H9 (cell line): ENCODE data around the gene EEF1G. TPM values are rescaled to one million over a fixed set of nuclear protein-coding genes. Genes with fewer than 3 reads are reported as not detected.

Experiments used
- DNase-seq: peaks from one replicate; pipeline ENCODE4 v3.0.0-alpha.2; 2017
- H2AFZ ChIP-seq: one replicate; pipeline ENCODE4 v1.6.1; 2013; ENCODE audit warnings: mild to moderate bottlenecking, low read length, control low read depth, moderate library complexity
- H2AK5ac ChIP-seq: 2 replicates; pipeline ENCODE4 v1.6.1; 2013; ENCODE audit warnings: low read length, control low read depth, mixed read lengths; ENCODE audit not compliant: insufficient read length
- H2BK120ac ChIP-seq: one replicate; pipeline ENCODE4 v1.6.1; 2013; ENCODE audit warnings: low read depth, mild to moderate bottlenecking, low read length, control low read depth, inconsistent platforms; ENCODE audit not compliant: poor library complexity, severe bottlenecking
- H2BK12ac ChIP-seq: 2 replicates; pipeline ENCODE4 v1.6.1; 2013; ENCODE audit warnings: low read length, control low read depth, mixed read lengths, low read depth; ENCODE audit not compliant: insufficient read length
- H2BK15ac ChIP-seq: 2 replicates; pipeline ENCODE4 v1.6.1; 2013; ENCODE audit warnings: low read depth, low read length, control low read depth
- H2BK20ac ChIP-seq: one replicate; pipeline ENCODE4 v1.6.1; 2013; ENCODE audit warnings: low read depth, mild to moderate bottlenecking, low read length, control low read depth, inconsistent platforms; ENCODE audit not compliant: poor library complexity, severe bottlenecking
- H2BK5ac ChIP-seq: 2 replicates; pipeline ENCODE4 v1.6.1; 2013; ENCODE audit warnings: low read length, control low read depth, mixed read lengths; ENCODE audit not compliant: insufficient read length
- H3K14ac ChIP-seq: 2 replicates; pipeline ENCODE4 v1.6.1; 2013; ENCODE audit warnings: low read length, control low read depth; ENCODE audit not compliant: insufficient read depth
- H3K18ac ChIP-seq: 2 replicates; pipeline ENCODE4 v1.6.1; 2013; ENCODE audit warnings: low read depth, mild to moderate bottlenecking, mixed read lengths, low read length, control low read depth; ENCODE audit not compliant: insufficient read length
- H3K23ac ChIP-seq: 2 replicates; pipeline ENCODE4 v1.6.1; 2013; ENCODE audit warnings: low read length, control low read depth, mixed read lengths, low read depth; ENCODE audit not compliant: insufficient read length
- H3K23me2 ChIP-seq: 2 replicates; pipeline ENCODE4 v1.6.1; 2013; ENCODE audit warnings: low read depth, mild to moderate bottlenecking, mixed read lengths, low read length, control low read depth; ENCODE audit not compliant: insufficient read length, poor library complexity, severe bottlenecking
- H3K27ac ChIP-seq: 2 replicates; pipeline ENCODE4 v1.5.1; 2013; ENCODE audit warnings: low read length, control low read depth, mixed read lengths, low read depth; ENCODE audit not compliant: insufficient read length
- H3K27me3 ChIP-seq: 2 replicates; pipeline ENCODE4 v1.6.1; 2013; ENCODE audit warnings: low read length, control low read depth, inconsistent platforms; ENCODE audit not compliant: insufficient read depth
- H3K4ac ChIP-seq: 2 replicates; pipeline ENCODE4 v1.6.1; 2013; ENCODE audit warnings: low read depth, mild to moderate bottlenecking, control low read depth, inconsistent platforms, low read length, moderate library complexity
- H3K4me1 ChIP-seq: 2 replicates; pipeline ENCODE4 v1.6.1; 2013; ENCODE audit warnings: low read length, control low read depth, inconsistent platforms; ENCODE audit not compliant: insufficient read depth
- H3K4me2 ChIP-seq: 2 replicates; pipeline ENCODE4 v1.6.1; 2013; ENCODE audit warnings: low read length, control low read depth, mixed read lengths; ENCODE audit not compliant: insufficient read length, insufficient read depth
- H3K56ac ChIP-seq: 2 replicates; pipeline ENCODE4 v1.6.1; 2013; ENCODE audit warnings: low read depth, mild to moderate bottlenecking, mixed read lengths, low read length, control low read depth; ENCODE audit not compliant: insufficient read length
- H3K79me1 ChIP-seq: 2 replicates; pipeline ENCODE4 v1.6.1; 2013; ENCODE audit warnings: low read depth, mild to moderate bottlenecking, moderate library complexity, low read length, control low read depth, inconsistent platforms; ENCODE audit not compliant: insufficient read depth, poor library complexity, severe bottlenecking
- H3K79me2 ChIP-seq: 2 replicates; pipeline ENCODE4 v1.6.1; 2013; ENCODE audit warnings: low read length, control low read depth, inconsistent platforms; ENCODE audit not compliant: insufficient read depth
- H3K9ac ChIP-seq: 2 replicates; pipeline ENCODE4 v1.6.1; 2013; ENCODE audit warnings: low read length, control low read depth, mixed read lengths; ENCODE audit not compliant: insufficient read length; ENCODE audit errors: extremely low read depth
- H3K9me3 ChIP-seq: one replicate; pipeline ENCODE4 v1.6.1; 2013; ENCODE audit warnings: low read depth, low read length, inconsistent platforms; ENCODE audit not compliant: control insufficient read depth
- H3T11ph ChIP-seq: one replicate; pipeline ENCODE4 v1.6.1; 2013; ENCODE audit warnings: mild to moderate bottlenecking, low read length, control low read depth, inconsistent platforms
- H4K20me1 ChIP-seq: one replicate; pipeline ENCODE4 v1.6.1; 2013; ENCODE audit not compliant: control insufficient read depth, insufficient read length, insufficient read depth
- H4K5ac ChIP-seq: 2 replicates; pipeline ENCODE4 v1.6.1; 2013; ENCODE audit warnings: low read depth, mild to moderate bottlenecking, mixed read lengths, low read length, control low read depth; ENCODE audit not compliant: insufficient read length
- H4K8ac ChIP-seq: replicated peaks from 2 replicates; pipeline ENCODE4 v1.6.1; 2013; ENCODE audit warnings: low read length, control low read depth, mixed read lengths, low read depth; ENCODE audit not compliant: insufficient read length
- H4K91ac ChIP-seq: 2 replicates; pipeline ENCODE4 v1.6.1; 2013; ENCODE audit warnings: low read depth, mild to moderate bottlenecking, moderate library complexity, mixed read lengths, low read length, control low read depth; ENCODE audit not compliant: insufficient read length
- H3K27ac Mint-ChIP-seq, 3 experiments: 2 replicates in 2 of 3; 3 replicates in 1 of 3; pipeline ENCODE4 v1.8.0; 2020 to 2021; ENCODE audit warnings: mixed read lengths in 3 of 3, mild to moderate bottlenecking in 1 of 3, moderate library complexity in 1 of 3
- H3K27me3 Mint-ChIP-seq: 2 replicates; pipeline ENCODE4 v1.8.0; 2021; ENCODE audit warnings: low read depth, mild to moderate bottlenecking, moderate library complexity, mixed read lengths
- H3K36me3 Mint-ChIP-seq, 3 experiments: 2 replicates in 2 of 3; 3 replicates in 1 of 3; pipeline ENCODE4 v1.8.0; 2020 to 2021; ENCODE audit warnings: low read depth in 3 of 3, mixed read lengths in 3 of 3; ENCODE audit not compliant: insufficient read depth in 1 of 3
- H3K4me1 Mint-ChIP-seq, 2 experiments: 2 replicates each; pipeline ENCODE4 v1.8.0; 2020; ENCODE audit warnings: mixed read lengths in 2 of 2
- H3K4me3 Mint-ChIP-seq, 2 experiments: 2 replicates in 1 of 2; 3 replicates in 1 of 2; pipeline ENCODE4 v1.8.0; 2020 to 2021; ENCODE audit warnings: mild to moderate bottlenecking in 2 of 2, mixed read lengths in 2 of 2, moderate library complexity in 1 of 2
- H3K9me3 Mint-ChIP-seq, 2 experiments: 2 replicates in 1 of 2; 3 replicates in 1 of 2; pipeline ENCODE4 v1.8.0; 2020; ENCODE audit warnings: mild to moderate bottlenecking in 2 of 2, mixed read lengths in 2 of 2, moderate library complexity in 1 of 2
- WGBS: extraction: QIAGEN DNeasy Blood & Tissue Kit; methylation state at CpG from one replicate; pipeline ENCODE4 v1.1.7; 2013; ENCODE audit warnings: missing lambda C conversion rate, low lambda C conversion rate, mixed read lengths; ENCODE audit not compliant: insufficient read length; ENCODE audit errors: extremely low coverage; 5-methylcytosine and 5-hydroxymethylcytosine counted together
- total RNA-seq: library from RNA; stranded (reverse); gene quantifications from 2 replicates; pipeline ENCODE4 v1.2.1, GENCODE V29; 2021
- TF ChIP-seq, protein P1 (sequence below): fragments of 200-600 bp; sonication (generic); conservative IDR thresholded peaks from 3 replicates; pipeline ENCODE4 v1.8.0; 2021; ENCODE audit warnings: antibody characterized with exemption, mild to moderate bottlenecking

Gene EEF1G
- total RNA-seq, 1 experiment from 2014 or later = 1,790 TPM

DNA sequence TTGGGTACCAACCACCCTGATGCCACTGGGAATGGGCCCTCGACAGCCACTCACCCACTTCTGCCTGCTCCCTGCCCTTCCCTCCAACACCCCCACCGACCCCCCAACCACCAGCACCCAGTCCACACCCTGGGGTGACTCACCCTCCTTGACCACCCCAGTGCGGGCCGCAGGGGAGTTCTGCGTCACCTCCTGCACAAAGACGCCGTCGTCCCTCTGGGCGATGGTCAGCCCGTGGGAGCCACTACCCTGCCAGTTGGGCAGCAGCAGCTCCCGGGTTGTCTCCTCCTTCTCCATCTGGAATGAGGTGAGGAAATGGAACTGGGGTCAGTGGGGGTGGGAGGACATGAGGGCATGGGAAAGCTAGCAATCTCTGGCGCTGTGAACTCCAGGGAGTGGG, 37.9 kb downstream of the EEF1G start:
- Histone ChIP-seq H2AFZ (no peak overlapping the region), H3T11ph (no peak overlapping the region), H4K91ac (no peak overlapping the region), H3K14ac (no peak overlapping the region), H3K4me2 (no peak overlapping the region), H2AK5ac (no peak overlapping the region), H4K5ac (no peak overlapping the region), H3K56ac (no peak overlapping the region), H2BK120ac (no peak overlapping the region), H4K8ac (no peak overlapping the region), H3K23ac (no peak overlapping the region), H3K18ac (no peak overlapping the region), H3K9ac (no peak overlapping the region), H2BK12ac (no peak overlapping the region), H3K23me2 (no peaks in the 10 kb centered on the region), H3K4ac (no peak overlapping the region), H2BK15ac (no peak overlapping the region), H3K9me3 (no peaks in the 10 kb centered on the region), H3K4me1 (no peaks in the 10 kb centered on the region; the same call in 1 of the 2 replicates), H2BK20ac (no peak overlapping the region), H3K27ac (no peak overlapping the region), H2BK5ac (no peak overlapping the region), H3K79me1 (no peaks in the 10 kb centered on the region), H3K79me2 (no peaks in the 10 kb centered on the region), H4K20me1 (no peaks in the 10 kb centered on the region), H3K27me3 (no peaks in the 10 kb centered on the region)
- Mint-ChIP-seq H3K36me3 (peaks cover 2 to 40% (median 31%) of the 10 kb centered on the region in 3 experiments; a peak in 5 of 7 replicates), H3K9me3 (peaks cover 0 to 6% of the 10 kb centered on the region in 2 experiments; a peak in 1 of 5 replicates), H3K27me3 (peaks cover 2% of the 10 kb centered on the region; the same call in 1 of the 2 replicates), H3K27ac (no peak overlapping the region), H3K4me3 (no peak overlapping the region), H3K4me1 (peaks cover 10 to 15% of the 10 kb centered on the region in 2 experiments)
- no CpG with 5 or more reads among the region's 12 CpGs for WGBS
- TF ChIP-seq, protein P1, sequence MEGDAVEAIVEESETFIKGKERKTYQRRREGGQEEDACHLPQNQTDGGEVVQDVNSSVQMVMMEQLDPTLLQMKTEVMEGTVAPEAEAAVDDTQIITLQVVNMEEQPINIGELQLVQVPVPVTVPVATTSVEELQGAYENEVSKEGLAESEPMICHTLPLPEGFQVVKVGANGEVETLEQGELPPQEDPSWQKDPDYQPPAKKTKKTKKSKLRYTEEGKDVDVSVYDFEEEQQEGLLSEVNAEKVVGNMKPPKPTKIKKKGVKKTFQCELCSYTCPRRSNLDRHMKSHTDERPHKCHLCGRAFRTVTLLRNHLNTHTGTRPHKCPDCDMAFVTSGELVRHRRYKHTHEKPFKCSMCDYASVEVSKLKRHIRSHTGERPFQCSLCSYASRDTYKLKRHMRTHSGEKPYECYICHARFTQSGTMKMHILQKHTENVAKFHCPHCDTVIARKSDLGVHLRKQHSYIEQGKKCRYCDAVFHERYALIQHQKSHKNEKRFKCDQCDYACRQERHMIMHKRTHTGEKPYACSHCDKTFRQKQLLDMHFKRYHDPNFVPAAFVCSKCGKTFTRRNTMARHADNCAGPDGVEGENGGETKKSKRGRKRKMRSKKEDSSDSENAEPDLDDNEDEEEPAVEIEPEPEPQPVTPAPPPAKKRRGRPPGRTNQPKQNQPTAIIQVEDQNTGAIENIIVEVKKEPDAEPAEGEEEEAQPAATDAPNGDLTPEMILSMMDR = no peak
- no peak for DNase-seq
